Measurements from ENCODE around the gene ABCD1. TPM values are rescaled to one million over a fixed set of nuclear protein-coding genes. Genes with fewer than 3 reads are reported as not detected.

ABCD1 gene
- total and polyA plus RNA-seq, 9 of the 15 experiments (the other 6 are each of a cell fraction or from before 2014, with no cell fraction given): 0.07 to 6.9 (median 2.2) TPM

GRCh38 chrX:153725832-153726285, 1.2 kb downstream of the ABCD1 start (continued):
- TF ChIP-seq ZBTB2 (IDR thresholded peaks at IDR 0.05) (no peak), ZNF436 (CRISPR knock-in tag; IDR thresholded peaks at IDR 0.05) (no peak), MED1 (CRISPR knock-in tag; IDR thresholded peaks at IDR 0.05; ENCODE audit: borderline replicate concordance) (no peak), HSF4 (CRISPR knock-in tag; IDR thresholded peaks at IDR 0.05; ENCODE audit: borderline replicate concordance) (no peak), ZNF274 (IDR thresholded peaks at IDR 0.05; ENCODE audit: borderline replicate concordance, low read depth, low read length) (no peak)

- Histone ChIP-seq H3K9me3 (replicated peaks; ENCODE audit: control insufficient read depth, insufficient read depth, low read depth, low read length) (no peaks in the 10 kb centered on the region), H4K20me1 (replicated peaks; ENCODE audit: control insufficient read depth, insufficient read depth, low read length) (peaks cover 10% of the 10 kb centered on the region), H2AFZ (ENCODE audit: low read depth, low read length) (peak overlapping the region; percentile 59), H3K36me3 (ENCODE audit: control insufficient read depth, insufficient read depth, low read length) (peaks cover 15% of the 10 kb centered on the region), H3K4me2 (ENCODE audit: insufficient read depth, low read length) (peak overlapping the region; percentile 78), H3K9ac (ENCODE audit: insufficient read depth in 1 of 2, low read depth in 2 of 2, low read length in 2 of 2) (peak overlapping the region; percentile 63 to 92; a peak in 3 of 4 replicates), H3K4me3 (peak overlapping the region; percentile 12; the same call in 1 of the 2 replicates), H3K9me1 (ENCODE audit: control insufficient read depth, insufficient read depth, low read length) (no peaks in the 10 kb centered on the region), H3K4me1 (replicated peaks in 1 of 2; ENCODE audit: control insufficient read depth in 2 of 2, insufficient read depth in 2 of 2, low read length in 2 of 2) (peaks cover 39 to 60% of the 10 kb centered on the region in 2 experiments), H3K79me2 (ENCODE audit: control insufficient read depth, insufficient read depth, low read length) (peaks cover 45% of the 10 kb centered on the region), H3K27ac (ENCODE audit: extremely low read depth, low read depth, low read length) (peak overlapping the region; percentile 83), H3K27me3 (ENCODE audit: control insufficient read depth in 2 of 2, insufficient read depth in 2 of 2, low read length in 2 of 2) (no peaks in the 10 kb centered on the region)
- POLR2A ChIA-PET: interaction anchor here (0.6 to 1.1 kb wide), 8 partner anchors 10 to 243 kb away, joined by 3 to 5 read pairs (median 3); no protein-coding TSS in a partner anchor
- 17% methylated on average over 23 of the region's 35 CpGs for WGBS (ENCODE audit: insufficient coverage, low coverage, missing lambda C conversion rate)
- intact Hi-C loops (cut with micrococcal nuclease): loop anchor here (1.0 kb wide), 1 partner anchor 17 kb away; no protein-coding TSS in a partner anchor
- CTCF ChIA-PET (ENCODE audit: low intra/inter-chr PET ratio): no interaction called here
- ATAC-seq (peak; percentile 52), DNase-seq (ENCODE audit: extremely low read depth in 1 of 4, low spot score in 3 of 4) (peak; percentile 64 to 81 (median 70)), FAIRE-seq (peak; percentile 82)
- in situ Hi-C loops (cut with MboI): no loop called here
- BruUV-seq (replicated peaks): no TSS peak
- TF ChIP-seq TBP (optimal IDR thresholded peaks at IDR 0.05; ENCODE audit: low read depth, low read length) (no peak), ARID1B (IDR thresholded peaks at IDR 0.05) (no peak; the same call in 1 of the 2 replicates), RERE (CRISPR knock-in tag; IDR thresholded peaks at IDR 0.05; ENCODE audit: borderline replicate concordance) (no peak)
Measured at GRCh38 chrX:153726286-153727122, 1.8 kb downstream of the ABCD1 start.
